GM13977 (cell line): ENCODE results near the gene BNC2.

Experiments
- DNase-seq: peaks from one replicate; pipeline ENCODE4 v3.0.0; 2012; ENCODE audit warnings: low spot score
- in situ Hi-C: fragments of 300-500 bp; cut with MboI; formaldehyde crosslinking; loops from one replicate; pipeline ENCODE4 v1.12.0; 2022; ENCODE audit warnings: low sequenced_read_pairs, low pct_unique_long_range_greater_than_20kb, mixed read lengths, inconsistent platforms; ENCODE audit not compliant: unreplicated experiment
- TF ChIP-seq, protein P1 (sequence below): IDR thresholded peaks from 2 replicates; pipeline ENCODE4 v1.5.1; 2012; ENCODE audit warnings: mild to moderate bottlenecking, control low read depth; ENCODE audit not compliant: insufficient read depth; ENCODE audit errors: extremely low read depth, missing control alignments

The BNC2 gene

DNA sequence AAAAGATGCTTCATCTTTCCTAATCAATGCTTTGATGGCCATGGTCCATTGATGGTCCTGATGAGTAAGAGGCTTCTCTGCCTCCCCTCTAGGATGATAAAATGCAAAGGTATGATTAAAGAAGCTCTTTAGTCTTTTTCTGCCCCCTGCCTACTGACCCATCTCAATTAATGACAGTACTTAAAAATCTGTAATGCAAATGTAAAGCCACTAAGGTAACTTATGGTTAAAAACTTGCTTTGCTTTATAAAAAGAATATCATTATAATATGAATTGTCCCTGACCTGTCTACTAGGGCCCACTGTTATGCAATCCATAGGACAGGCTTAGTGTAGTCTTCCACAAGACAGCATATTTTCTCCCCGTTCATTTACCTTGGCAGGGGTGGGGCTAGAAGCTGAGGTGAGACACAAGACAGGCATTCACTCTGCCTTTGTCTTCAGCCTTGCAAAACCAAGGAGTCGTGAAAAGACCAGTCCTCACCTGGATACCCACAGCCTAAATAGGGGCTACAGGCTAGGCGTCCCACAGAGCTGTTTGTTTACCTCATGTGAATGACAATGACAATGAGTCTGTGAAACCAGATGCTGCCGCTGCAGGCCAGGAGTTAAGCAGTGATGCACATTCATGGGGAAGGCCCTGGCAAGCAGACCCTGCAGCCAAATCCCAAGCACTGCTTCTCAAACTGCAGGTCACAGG is 60.4 kb downstream of the BNC2 start:
- in situ Hi-C loops = no loop called here
- TF ChIP-seq, protein P1, sequence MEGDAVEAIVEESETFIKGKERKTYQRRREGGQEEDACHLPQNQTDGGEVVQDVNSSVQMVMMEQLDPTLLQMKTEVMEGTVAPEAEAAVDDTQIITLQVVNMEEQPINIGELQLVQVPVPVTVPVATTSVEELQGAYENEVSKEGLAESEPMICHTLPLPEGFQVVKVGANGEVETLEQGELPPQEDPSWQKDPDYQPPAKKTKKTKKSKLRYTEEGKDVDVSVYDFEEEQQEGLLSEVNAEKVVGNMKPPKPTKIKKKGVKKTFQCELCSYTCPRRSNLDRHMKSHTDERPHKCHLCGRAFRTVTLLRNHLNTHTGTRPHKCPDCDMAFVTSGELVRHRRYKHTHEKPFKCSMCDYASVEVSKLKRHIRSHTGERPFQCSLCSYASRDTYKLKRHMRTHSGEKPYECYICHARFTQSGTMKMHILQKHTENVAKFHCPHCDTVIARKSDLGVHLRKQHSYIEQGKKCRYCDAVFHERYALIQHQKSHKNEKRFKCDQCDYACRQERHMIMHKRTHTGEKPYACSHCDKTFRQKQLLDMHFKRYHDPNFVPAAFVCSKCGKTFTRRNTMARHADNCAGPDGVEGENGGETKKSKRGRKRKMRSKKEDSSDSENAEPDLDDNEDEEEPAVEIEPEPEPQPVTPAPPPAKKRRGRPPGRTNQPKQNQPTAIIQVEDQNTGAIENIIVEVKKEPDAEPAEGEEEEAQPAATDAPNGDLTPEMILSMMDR = no peak
- DNase-seq = no peak

DNA sequence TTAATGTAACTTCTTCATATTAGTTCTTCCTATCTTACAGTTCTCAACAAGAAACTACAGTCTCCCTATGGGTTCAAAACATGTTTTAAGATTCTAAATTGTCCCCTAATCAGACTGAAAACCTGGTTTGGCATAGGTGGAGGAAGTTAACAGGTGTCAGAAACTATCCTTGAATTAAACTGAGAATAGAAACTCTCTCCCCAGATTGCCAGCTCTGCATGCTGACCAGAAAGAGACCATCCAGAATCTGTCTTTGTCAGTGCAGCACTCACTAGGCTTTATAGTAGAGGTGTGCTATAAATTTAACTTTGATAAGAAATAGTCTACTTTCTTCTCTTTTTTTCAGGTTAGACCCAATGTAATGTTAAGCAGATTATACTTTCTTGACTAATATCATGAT is 63.8 kb downstream of the BNC2 start:
- in situ Hi-C loops = no loop called here
- DNase-seq = no peak
- TF ChIP-seq, protein P1 = no peak

DNA sequence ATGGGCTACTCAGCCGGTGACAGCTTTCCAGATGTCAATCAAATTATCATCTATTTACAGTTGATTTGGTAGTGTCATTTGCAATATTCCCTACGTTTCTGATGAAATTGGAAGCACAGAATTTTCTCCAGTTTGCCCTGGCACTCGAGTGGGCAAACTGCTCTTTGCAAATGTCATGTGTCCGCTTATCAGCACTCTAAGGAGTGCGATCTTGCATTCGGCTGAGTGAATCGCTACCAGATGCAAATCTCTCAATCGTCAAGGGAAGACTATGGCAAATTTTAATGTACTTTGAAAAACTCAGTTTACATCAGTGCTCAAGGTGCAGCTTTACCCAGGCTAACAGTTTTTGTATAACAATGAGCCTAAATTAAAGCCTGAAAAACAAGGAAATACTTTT is 66.8 kb downstream of the BNC2 start:
- DNase-seq = no peak
- TF ChIP-seq, protein P1 = no peak
- in situ Hi-C loops = no loop called here

DNA sequence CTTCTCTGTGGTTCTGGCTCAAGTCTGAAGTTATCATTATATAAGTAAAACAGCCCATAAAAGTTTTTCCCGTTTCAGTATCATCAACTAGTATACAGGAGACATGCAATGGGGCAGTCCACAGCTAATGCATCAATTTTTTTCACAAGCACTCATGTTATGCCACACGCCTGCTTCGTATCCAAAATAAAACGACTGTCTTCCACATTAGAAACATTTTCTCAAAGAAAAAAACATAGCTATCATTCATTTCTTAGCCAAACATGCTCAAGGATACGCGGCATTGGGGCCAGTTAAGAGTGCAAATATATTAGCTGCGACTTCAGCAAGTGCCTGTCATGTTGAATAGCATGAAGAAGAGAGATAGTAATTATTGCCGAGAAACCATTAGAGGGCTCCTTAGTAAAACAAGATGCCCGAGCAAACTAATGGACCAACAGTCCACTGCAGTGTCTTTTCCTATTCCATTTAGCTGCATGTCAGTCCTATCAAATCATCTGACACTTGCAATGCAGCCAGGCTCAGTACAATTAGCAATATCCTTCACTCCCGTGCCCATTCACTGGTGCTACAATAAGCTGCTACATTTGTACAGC is 68.5 kb downstream of the BNC2 start:
- in situ Hi-C loops = no loop called here
- DNase-seq = no peak
- TF ChIP-seq, protein P1 = no peak

DNA sequence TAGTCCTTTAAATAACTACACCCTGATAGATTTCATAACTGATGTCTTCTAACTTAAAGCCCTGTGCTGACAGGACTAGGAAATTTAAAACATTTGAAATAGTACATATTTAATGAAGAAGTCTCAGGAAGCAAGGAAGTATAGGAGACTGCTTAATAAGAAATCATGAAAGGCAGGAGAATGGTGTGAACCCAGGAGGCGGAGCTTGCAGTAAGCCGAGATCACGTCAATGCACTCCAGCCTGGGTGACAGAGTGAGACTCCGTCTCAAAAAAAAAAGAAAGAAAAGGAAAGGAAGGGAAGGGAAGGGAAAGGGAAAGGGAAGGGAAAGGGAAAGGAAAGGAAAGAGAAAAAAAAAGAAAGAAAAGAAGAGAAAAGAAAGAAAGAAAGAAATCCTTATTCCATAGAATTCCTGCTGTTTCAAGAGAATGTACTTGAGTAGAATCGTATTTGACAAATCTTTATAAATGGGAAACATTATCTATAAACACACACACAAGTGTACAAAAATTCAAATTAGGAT is 74.1 kb downstream of the BNC2 start:
- in situ Hi-C loops = no loop called here
- no peak for DNase-seq
- TF ChIP-seq, protein P1 = no peak

DNA sequence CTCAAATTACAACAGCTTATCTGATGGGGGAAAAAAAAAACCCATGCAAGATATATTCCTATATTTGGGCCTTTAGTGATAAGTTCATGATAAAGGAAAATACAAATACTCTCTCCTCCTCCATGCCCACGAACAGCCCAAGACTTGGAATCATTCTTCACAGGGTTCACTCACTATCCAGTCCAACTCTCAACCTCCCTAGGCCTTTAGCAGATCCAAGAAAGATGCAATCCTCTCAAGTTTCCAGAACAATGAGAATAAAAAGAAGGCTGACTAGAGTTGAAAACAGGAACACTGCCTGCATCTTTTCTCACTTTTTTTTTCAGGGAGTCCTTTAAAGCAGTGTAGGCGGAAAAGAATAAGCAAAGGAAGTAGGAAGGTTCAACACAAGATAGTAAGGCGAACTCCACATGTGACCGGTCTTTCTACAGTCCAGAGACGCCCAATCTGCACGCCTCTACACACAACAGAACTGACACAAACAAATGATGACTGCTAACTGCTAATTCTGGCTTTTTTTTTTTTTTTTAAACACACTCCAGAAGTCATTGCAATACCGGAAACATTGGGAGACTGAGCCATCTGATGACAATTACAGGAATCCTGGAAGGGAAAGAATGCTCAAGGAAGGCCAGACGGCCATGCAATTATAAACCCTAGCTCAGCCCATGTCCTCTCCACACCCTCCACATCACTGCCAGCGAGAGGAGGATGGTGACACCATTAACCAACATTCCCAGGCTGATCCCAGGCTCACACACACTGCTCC is 75.4 kb downstream of the BNC2 start:
- DNase-seq = no peak
- TF ChIP-seq, protein P1 = no peak
- in situ Hi-C loops = no loop called here
